ENCODE measurements around the gene MPL. TPM values are rescaled to one million over a fixed set of nuclear protein-coding genes. Genes with fewer than 3 reads are reported as not detected.
A peak's percentile ranks its signal among the peaks of the same experiment; 100 is the strongest.

Gene MPL
- total and polyA plus RNA-seq, 10 of the 15 experiments (the other 5 are each of a cell fraction or from before 2014, with no cell fraction given), result not detected

DNA sequence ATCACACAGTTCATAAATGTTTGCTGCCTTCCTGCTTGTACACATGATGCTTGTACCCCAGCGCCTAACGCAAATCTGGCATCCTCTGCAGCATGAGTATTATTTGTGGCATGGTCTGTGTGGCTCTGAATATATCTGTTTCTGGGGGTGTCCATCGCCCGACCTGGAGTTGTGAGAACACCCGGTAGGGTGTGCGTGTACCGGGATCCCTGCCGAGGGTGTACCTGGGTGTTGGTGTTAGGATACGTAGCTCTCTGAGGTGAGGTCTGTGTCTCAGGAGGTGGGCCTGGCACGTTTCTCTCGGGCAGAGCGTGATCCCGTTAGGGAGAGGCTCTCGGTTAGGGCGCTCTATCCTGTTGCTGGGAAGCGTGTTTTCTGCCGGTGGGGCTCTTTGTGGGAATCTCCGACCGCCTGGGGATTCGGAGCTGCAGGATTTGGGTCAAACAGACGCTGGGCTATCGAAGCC lies 10.8 kb downstream of the MPL start (continued):
- TF ChIP-seq, protein P1, sequence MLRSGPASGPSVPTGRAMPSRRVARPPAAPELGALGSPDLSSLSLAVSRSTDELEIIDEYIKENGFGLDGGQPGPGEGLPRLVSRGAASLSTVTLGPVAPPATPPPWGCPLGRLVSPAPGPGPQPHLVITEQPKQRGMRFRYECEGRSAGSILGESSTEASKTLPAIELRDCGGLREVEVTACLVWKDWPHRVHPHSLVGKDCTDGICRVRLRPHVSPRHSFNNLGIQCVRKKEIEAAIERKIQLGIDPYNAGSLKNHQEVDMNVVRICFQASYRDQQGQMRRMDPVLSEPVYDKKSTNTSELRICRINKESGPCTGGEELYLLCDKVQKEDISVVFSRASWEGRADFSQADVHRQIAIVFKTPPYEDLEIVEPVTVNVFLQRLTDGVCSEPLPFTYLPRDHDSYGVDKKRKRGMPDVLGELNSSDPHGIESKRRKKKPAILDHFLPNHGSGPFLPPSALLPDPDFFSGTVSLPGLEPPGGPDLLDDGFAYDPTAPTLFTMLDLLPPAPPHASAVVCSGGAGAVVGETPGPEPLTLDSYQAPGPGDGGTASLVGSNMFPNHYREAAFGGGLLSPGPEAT (IDR thresholded peaks at IDR 0.05; ENCODE audit: low read depth), result no peak
- no peak for TF ChIP-seq RAD51 (IDR thresholded peaks at IDR 0.05)

DNA sequence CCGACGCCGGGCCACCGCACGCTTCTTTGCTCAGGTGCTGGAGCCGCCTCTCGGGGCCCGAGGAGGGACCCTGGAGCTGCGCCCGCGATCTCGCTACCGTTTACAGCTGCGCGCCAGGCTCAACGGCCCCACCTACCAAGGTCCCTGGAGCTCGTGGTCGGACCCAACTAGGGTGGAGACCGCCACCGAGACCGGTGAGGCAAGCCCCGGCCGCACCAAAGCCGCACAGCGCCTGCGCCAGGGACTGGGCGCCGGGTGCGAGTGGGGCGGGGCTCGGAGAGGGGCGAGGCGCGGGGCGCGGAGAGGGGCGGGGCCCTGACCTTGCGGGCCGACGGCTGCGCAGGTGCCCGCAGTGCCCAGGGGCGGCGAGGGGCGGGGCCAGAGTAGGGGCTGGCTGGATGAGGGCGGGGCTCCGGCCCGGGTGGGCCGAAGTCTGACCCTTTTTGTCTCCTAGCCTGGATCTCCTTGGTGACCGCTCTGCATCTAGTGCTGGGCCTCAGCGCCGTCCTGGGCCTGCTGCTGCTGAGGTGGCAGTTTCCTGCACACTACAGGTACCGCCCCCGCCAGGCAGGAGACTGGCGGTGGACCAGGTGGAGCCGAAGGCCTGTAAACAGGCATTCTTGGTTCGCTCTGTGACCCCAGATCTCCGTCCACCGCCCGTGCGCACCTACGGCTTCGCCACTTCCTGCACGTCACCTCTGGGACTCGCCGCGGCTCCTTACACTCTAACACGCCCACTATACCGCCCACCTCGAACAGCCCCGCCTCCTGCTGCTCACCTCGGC lies 11.4 kb downstream of the MPL start:
- Histone ChIP-seq H2AFZ (ENCODE audit: control insufficient read depth, low read depth, low read length) (peak overlapping the region; percentile 29), H3K27me3 (replicated peaks in 1 of 2; ENCODE audit: control insufficient read depth in 2 of 2, insufficient read depth in 2 of 2, low read length in 1 of 2) (no peaks in the 10 kb centered on the region), H3K9me3 (replicated peaks; ENCODE audit: control insufficient read depth, insufficient read depth, low read length) (no peaks in the 10 kb centered on the region), H3K79me2 (ENCODE audit: control insufficient read depth, insufficient read depth, low read length) (no peaks in the 10 kb centered on the region), H3K4me2 (ENCODE audit: control insufficient read depth, insufficient read depth) (peak overlapping the region; percentile 60), H3K4me3 (peak overlapping the region; percentile 50; the same call in 1 of the 2 replicates), H3K27ac (ENCODE audit: control insufficient read depth, insufficient read depth) (peak overlapping the region; percentile 58; the same call in 1 of the 2 replicates), H4K20me1 (ENCODE audit: control insufficient read depth, insufficient read depth) (no peaks in the 10 kb centered on the region), H3K9ac (ENCODE audit: control insufficient read depth, insufficient read depth, low read length) (peak overlapping the region; percentile 60; the same call in 1 of the 2 replicates), H3K36me3 (ENCODE audit: control insufficient read depth in 2 of 2, insufficient read depth in 2 of 2, low read length in 1 of 2) (no peaks in the 10 kb centered on the region), H3K4me1 (ENCODE audit: control insufficient read depth, insufficient read depth, low read length) (no peaks in the 10 kb centered on the region)
- TF ChIP-seq, protein P2, sequence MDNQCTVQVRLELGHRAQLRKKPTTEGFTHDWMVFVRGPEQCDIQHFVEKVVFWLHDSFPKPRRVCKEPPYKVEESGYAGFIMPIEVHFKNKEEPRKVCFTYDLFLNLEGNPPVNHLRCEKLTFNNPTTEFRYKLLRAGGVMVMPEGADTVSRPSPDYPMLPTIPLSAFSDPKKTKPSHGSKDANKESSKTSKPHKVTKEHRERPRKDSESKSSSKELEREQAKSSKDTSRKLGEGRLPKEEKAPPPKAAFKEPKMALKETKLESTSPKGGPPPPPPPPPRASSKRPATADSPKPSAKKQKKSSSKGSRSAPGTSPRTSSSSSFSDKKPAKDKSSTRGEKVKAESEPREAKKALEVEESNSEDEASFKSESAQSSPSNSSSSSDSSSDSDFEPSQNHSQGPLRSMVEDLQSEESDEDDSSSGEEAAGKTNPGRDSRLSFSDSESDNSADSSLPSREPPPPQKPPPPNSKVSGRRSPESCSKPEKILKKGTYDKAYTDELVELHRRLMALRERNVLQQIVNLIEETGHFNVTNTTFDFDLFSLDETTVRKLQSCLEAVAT (IDR thresholded peaks at IDR 0.05), result no peak
- TF ChIP-seq CREB1 (IDR thresholded peaks at IDR 0.05; ENCODE audit: low read depth), result peak; percentile 66; the same call in 1 of the 2 replicates
- no peak for TF ChIP-seq SMAD5 (IDR thresholded peaks at IDR 0.05; ENCODE audit: low read depth)
- no peak for TF ChIP-seq CBFB (IDR thresholded peaks at IDR 0.05; ENCODE audit: low read depth)
- TF ChIP-seq RUNX3 (IDR thresholded peaks at IDR 0.05; ENCODE audit: low read length), result peak; percentile 30; the same call in 1 of the 2 replicates
- peak in 1 of 2 experiments; percentile 29; a peak in 1 of 3 replicates for TF ChIP-seq EGR1 (IDR thresholded peaks at IDR 0.05; ENCODE audit: borderline replicate concordance in 1 of 2, low read depth in 2 of 2, low read length in 2 of 2)
- no peak for TF ChIP-seq ZNF274 (IDR thresholded peaks at IDR 0.05; ENCODE audit: insufficient read depth, insufficient read length)
- peak; percentile 68 for TF ChIP-seq POLR2A (IDR thresholded peaks at IDR 0.05; ENCODE audit: low read depth, low read length)
- peak; percentile 54; the same call in 1 of the 2 replicates for TF ChIP-seq CREM (IDR thresholded peaks at IDR 0.05; ENCODE audit: low read depth)
- TF ChIP-seq ZNF207 (IDR thresholded peaks at IDR 0.05; ENCODE audit: borderline replicate concordance), result no peak
- ATAC-seq (no peak), FAIRE-seq (no peak), DNase-seq (ENCODE audit: low read depth, low spot score) (no peak)
- WGBS (ENCODE audit: insufficient coverage, insufficient replicate concordance, low lambda C conversion rate, missing lambda C conversion rate), result 91% methylated on average over 53 of the region's 72 CpGs
- ChIA-PET CTCF (no interaction called here), RAD21 (ENCODE audit: unreplicated experiment) (no interaction called here), SMC1A (ENCODE audit: uncharacterized antibody, unreplicated experiment) (no interaction called here), POLR2A (interaction anchor here (1.1 kb wide), 1 partner anchor 9 kb away, joined by 3 read pairs; no protein-coding TSS in a partner anchor)
- in situ Hi-C loops (cut with MboI), result no loop called here
- no TSS peak for BruUV-seq (replicated peaks)
- intact Hi-C loops (cut with micrococcal nuclease; ENCODE audit: unreplicated experiment), result no loop called here

Data from GM12878 (cell line).